HG03175 (cell line): ENCODE measurements around the gene VAV2.

ENCODE experiments used
- ATAC-seq: cut with Tn5 transposase; IDR thresholded peaks from one replicate; pipeline ENCODE4 v1.9.1; 2021; ENCODE audit warnings: mild to moderate bottlenecking, moderate library complexity; ENCODE audit not compliant: unreplicated experiment

VAV2 gene

DNA sequence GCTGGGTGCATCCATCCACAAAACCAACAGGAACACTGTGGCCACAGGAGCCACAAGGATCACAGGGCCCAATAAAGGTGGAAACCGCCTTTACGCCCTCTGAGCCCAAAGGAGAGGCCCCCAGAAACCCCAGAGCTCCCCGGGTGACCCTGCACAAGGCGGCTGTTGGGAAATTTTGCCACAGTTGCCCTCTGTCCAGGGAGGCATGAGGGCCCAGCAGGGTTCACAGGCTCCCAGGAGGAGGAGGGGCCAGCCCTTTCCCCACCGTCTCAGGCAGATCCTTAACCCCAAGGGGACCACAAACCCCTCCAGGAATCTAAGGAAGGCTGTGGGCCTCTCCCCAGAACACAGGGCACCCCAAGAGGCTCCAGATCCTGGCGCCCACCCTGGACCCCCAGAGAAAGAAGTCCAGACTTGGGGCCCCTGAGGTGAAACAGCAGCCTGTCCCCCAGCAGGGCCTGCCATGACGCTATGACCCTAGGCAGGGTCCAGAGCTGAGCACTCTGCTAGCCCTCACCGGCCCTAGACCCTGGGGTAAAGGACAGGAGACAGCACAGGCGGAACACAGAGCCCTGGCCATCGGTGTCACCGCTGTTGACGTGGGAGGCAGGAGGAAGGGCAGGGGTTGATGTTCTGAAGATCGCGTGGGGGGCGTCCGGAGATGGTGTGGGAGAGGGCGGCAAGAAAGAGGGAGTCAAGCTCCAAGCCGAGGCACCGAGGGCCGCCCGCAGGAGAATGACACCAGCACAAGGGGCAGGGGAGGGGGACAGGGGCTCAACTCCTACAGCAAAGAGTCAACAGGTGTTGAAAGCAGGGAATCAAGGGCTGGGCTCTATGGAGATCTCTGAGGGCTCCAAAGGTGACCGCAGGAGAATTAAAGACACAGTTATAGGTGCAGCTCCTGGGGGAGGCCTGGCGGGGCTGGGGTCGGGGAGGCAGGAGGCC, 97.5 kb downstream of the VAV2 start:
- no peak for ATAC-seq

DNA sequence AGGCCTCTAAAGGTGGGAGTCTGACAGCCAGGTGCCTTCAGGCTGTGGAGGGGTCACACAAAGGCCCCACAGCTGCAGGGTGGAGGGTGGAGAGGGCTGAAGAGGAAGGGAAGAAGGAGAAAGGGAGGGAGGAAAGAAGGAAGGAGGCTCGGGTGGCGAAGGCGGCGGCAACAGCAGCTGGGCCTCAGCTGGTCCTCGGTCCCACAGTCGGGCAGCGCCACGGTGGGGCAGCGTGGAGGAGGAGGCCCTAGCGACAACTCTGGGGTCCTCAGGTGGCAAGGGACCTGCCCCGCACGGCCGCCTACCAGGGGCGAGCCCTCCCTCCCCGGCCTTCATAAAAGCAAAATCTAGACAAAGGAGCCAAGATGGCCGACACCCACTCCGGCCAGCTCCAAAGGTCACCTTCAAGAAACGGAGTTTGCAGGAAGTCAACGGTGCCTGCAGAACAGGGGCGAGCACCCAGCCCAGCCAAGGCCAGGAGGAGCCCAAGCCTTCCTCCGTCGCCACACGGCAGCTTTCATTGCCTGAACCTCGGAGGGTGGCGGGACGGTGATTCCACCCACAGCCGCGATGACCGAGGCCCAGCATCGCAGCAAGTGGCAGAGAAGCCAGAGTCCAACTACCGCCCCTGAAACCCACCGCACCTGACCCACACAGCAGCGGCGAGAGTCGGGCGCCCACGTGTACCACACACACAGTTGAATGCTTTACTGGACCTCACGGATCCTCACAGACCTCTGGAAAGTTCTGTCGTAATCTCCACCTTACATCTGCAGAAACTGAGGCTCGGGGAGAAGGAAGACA, 98.7 kb downstream of the VAV2 start:
- ATAC-seq = no peak

DNA sequence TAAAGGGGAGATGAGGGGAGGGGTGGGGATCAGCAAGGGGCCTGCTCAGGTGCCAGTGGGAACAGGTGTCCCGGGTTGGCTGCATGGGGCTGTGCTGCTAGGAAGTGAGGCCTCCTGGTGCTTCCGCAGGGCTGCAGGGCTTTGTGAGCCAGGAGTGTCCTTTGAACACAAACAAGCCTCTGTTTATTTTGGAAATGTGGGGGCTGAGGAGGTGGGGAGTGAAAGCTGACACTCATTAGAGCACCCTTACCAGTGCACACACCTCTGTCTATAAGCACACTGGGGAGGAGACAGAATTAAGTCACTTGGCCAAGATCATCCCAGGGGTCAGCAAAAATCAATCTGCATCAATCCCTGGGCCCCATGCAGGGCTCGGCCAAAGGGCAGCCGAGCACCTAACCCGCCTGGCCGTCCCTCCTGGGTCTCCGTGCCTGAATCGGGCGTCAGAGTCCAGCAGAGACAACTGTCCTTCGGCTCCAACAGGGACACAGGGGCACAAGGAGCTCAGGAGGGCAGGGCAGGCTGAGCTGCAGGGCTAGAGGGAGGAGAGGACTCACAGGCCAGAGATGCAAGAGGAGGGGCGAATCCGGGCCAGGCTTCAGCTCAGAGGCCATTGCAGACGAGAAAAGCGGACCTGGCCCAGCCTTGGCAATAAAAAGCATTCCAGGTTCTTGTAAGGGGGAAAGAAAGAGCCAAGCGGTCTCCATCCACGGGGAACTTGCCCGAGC, 99.8 kb downstream of the VAV2 start:
- no peak for ATAC-seq

DNA sequence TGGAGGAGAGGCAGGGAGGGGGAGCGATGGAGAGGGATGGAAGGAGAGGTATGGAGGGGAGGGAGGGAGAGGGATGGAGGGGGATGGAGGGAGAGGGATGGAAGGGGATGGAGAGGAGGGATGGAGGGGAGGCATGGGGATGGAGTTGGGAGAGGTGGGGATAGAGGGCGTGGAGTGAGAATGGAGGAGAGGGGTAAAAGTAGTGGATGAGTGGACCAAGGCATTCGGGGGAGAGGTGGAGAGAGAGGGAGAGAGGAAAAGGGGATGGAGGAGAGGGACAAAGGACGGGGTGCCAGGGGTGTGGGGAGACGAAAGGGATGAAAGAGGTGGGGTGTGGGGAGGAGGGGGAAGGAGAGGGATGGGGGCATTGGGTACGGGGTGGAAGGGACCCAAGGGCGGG, 100.4 kb downstream of the VAV2 start:
- ATAC-seq = no peak

DNA sequence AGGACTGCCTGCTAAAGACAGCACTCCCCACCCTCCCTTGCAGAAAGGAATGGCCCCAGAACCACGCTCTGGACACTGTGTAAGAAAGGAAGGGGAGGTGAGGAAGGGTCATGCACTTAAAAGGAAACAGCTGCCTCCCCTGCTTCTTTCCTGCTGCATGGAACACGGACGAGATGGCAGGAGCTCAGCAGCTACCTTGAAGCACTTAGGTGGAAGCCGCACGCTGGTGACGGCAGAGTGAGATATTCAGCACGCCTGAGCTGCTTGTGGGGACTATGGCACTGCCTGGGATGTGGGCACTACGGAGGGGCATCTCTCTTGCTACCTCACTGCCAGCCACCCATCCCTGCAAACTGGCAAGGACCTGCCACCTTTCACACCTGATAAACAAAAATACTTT, 101.5 kb downstream of the VAV2 start:
- ATAC-seq = no peak

DNA sequence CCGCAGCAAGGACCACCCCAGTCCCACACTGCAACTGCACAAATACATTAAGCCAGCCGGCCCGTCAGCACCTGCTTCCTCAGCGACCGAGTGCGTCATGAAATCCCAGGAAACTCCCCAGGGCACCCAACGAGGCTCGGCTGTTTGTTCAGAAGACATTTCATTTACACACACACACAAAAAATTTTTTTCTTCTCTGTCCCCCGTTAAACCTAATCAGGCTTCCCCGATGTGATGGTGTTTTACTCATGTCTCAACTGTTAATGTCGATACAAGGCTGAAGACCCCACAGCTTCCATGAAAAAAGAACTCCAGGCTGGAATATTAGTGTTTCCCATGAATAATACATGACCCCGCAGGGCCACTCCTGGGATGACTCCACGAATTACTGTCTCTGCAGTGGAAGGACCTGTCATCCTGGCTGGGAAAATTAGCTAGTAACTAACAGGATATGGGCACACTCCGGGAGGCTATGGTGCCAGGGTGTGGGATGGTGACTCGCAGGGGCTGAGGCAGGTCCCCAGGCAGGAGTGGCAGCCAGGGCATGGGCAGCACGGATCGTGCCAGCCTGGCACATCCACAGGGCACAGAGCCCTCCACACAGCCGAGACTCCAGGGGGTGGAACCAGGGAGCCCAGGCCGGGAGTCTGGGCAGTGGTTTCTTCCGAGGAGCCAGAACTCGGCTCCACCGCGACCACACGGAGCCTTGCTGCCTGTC, 102.4 kb downstream of the VAV2 start:
- ATAC-seq = no peak

- ATAC-seq = no peak
Observed at GRCh38 chr9:133888809-133889491, 103.2 kb downstream of the VAV2 start.

GRCh38 chr9:133888048-133888808, 103.9 kb downstream of the VAV2 start:
- no peak for ATAC-seq

DNA sequence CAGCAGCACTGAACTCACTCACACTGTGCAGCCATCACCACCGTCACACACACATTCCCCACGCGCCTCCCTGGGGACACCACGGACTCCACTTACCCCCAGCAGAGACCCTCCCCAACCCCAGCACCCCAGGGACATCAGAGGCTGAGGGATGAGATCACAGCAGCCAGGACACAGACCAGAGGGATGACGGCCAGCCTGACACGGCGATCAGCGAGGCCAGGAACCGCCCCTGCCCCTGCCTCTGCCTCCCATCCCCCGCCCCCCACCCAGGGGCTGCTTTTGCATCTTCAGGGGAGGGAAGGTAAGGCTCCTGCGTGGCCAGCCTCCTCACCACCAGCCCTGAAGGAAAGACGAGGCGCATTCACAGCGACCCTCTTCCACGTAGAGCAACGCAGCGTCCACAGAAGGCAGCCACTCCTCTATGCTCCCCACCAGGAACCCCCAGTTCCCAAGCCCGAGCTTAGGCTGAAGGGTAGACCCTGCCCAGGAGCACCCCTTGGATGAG, 104.5 kb downstream of the VAV2 start:
- ATAC-seq = no peak

DNA sequence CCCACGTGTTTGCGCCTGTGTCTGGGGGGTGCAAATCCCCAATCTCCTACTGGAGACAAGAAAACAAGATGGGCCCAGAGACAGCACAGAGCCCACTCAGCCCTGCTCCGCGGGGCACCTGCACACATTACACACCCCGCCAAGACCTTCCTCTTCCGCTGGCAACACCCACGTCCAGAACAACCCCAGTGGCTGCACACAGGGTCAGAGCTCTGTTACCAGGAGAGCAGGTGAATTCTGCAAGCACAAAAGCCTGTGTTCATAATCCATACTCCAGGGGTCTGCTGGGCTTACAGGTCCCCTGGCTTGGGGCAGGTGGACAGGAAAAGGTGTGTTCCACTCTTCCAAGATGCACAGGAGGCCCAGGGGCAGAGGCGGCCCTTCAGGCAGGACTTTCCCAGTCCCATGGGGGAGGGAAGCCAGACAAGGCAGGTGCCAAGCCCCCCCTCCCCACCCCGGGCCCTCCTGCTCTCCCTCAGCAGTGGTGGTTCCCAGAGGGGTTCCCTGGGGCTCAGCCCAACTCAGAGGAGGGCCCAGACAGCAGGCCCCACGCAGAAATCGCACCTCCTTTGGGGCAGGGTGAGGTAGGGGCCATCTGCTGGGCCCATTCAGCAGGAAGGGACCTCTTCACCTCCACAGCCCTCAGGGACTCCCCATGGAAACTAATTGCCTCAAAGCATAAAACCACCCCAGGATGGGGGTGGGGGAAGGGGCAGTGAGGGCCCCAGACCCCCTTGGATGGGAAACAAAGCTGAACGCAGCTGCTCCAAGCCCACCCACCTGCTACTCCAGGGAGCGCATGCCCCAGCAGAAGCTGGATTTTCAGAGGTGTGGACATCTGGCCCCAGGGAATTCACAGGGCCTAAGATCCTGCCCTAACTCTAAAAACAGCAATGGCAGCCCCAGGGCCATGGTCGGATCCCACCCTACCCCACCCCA, 105.3 kb downstream of the VAV2 start:
- ATAC-seq = no peak

DNA sequence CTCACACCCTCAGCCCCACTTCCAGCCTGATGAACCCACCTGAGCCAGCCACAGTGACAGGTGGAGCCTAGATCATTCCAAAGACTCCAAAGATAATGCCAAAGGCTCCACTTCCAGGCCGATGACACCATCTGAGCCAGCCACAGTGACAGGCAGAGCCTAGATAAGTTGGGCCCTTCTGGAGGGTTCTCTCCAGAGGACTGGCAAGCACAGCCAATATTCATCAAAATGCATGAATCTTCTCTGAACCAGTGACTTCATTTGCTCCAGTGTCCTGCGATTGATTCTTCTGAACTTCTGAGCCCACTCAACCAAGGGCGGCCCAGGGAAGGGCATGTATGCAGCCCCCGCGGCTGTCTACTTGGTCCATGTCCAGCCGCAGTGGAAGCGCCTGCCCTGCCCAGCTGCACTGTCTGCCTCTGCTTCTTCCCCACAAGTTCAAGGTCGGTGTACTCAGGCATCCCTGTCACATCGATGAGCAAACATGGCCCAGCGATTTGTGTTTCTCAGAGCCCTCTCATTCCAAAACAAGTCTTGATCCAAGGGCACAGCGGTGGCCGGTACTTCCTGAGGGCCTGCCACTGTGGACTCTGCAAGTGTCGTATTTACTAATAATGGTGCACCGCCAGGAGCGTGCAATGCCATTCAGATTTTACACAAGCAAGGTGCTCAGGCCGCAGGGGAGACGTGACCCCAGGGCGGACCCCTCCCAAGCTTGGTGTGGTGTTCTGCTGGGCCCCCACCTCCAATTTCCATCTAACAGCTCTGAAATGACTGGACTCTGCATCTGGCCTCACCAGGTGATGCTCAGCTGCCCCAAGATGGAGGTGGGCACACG, 107.0 kb downstream of the VAV2 start:
- ATAC-seq = no peak

DNA sequence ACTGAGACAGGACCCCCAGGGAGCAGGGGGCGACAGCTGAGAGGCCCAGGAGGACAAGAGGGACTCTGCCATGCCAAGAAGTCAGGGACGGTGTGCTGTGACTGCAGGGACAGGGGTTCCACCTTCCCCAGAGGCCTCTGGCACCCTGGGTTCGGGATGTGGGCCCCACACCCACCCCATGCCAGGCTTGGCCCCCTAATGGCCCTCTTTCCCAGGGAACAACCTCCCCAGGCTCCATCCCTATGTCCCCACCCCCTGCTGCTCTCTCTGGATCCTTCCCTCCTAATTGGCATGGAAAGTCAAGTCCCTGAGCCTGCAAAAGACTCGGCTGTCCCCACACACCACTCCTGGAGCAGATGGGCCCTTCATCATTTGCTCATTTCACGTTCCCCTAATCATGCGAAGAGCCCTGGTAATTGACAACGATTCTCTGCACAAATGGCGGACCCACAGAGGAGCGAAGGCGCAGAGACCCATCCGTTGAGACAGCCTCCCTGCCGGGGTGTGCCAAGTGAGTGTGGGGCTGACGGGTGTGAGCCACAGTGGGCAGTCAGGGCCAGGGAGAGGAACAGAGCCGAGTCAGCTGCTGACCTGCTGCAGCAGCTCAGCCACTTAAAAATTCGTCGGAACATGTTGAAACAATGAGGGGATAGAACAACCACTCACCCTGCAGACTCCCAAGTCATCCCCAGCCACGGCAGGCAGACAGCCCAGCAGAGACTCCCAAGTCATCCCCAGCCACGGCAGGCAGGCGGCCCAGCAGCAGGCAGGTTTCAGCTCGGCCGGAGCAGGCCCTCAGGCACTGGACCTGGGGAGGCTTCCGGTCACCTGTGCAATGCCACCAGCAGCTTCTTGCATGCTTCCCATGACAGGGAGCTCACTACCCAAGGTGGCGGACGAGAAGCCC, 109.0 kb downstream of the VAV2 start:
- no peak for ATAC-seq

DNA sequence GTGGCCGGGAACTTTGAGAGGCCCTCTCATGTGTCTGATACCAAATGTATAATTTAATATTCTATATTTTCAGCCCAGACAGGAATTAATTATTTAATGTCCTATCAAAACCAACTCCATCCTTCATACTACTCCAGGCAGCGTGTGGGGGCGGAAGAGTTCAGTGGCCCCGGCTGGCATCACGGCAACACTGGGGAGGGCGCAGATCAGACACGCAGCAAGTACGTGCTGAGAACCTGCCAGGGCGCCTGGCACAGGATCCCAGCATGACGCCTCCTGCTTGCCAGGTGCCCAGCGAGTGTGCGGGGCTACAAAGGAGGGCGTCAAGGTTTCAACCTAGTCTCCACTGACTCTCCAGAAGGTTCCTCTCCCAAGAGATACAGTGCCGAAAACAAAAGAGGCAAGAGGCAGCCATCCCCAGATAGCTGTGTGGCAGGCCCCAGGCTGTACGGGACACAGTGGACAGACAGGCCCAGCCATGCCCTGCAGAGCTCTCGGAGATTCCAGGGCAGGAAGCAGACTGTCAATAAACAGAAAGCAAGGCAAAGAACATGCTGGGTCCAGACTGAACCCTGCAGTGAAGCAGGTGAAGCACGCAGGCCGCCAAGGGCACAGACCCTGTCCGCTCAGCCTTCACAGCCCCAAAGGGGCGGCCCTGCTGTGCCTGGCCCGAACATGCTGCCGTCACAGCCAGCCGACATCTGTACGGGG, 110.3 kb downstream of the VAV2 start:
- no peak for ATAC-seq

- no peak for ATAC-seq
Observed at GRCh38 chr9:133880851-133881661, 111.1 kb downstream of the VAV2 start.

- ATAC-seq = no peak
Observed at GRCh38 chr9:133880136-133880535, 112.0 kb downstream of the VAV2 start.
